Hematopoietic multipotent progenitor cell treated with erythropoietin and hydrocortisone succinate and interleukin-3 and kit ligand, for 4 days (in vitro differentiated cells): ENCODE measurements around the gene GPR25.

ENCODE experiments used
- DNase-seq: peaks from one replicate; pipeline ENCODE4 v3.0.0-alpha.2; 2015

The GPR25 gene, protein sequence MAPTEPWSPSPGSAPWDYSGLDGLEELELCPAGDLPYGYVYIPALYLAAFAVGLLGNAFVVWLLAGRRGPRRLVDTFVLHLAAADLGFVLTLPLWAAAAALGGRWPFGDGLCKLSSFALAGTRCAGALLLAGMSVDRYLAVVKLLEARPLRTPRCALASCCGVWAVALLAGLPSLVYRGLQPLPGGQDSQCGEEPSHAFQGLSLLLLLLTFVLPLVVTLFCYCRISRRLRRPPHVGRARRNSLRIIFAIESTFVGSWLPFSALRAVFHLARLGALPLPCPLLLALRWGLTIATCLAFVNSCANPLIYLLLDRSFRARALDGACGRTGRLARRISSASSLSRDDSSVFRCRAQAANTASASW

DNA sequence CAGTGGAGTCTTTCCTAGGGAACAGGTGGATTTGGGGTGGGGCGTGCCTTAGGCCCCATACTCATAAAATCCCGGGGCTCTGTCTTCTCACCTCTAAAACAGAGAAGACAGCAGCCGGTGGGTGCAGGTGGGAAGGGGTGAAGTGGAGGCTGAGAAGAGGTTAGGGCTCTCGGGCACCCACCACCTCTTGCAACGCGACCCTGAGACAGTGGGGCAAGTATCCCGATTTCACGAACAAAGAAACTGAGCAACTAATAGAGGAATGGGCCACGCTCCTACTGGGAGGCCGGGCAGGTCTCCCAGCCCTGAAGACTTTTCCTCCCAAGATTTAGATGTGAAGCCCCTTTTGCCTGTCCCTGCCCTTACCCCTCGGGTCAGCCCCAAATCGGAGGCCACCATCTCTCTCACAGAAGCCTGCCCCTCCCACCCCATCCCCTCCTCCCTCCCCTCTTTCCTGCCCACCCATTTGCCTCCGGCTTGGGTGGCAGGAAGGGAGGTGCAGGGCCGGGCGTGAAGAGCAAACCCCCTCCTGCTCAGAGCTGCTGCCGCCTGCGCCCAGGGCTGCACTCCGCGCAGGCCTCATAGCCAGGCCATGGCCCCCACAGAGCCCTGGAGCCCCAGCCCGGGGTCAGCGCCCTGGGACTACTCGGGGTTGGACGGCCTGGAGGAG is at the start of gene GPR25:
Gene GPR25, plus strand, starts transcription at position 536 of the 670 bp plus-strand sequence. Its CDS starts 57 bp downstream, at position 593.
- DNase-seq = no peak

DNA sequence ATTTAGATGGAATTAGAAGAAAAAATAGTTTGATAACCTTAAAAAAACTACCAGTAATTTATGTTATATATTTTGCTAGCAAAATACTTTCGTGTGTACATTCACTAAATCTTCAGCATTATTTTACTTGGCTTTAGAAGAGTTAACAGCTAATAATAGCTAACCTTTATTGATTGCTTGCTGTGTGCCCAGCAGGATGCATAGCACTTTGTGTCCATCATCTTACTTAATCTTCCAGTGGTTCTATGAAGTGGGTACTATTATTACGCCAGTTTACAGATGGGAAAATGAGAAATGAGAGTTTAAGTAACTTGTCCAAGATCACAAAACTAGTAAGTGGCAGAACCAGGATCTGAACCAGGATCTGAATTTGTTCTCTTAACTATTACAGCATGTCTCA is 41.7 kb upstream of the GPR25 start:
- DNase-seq = no peak

DNA sequence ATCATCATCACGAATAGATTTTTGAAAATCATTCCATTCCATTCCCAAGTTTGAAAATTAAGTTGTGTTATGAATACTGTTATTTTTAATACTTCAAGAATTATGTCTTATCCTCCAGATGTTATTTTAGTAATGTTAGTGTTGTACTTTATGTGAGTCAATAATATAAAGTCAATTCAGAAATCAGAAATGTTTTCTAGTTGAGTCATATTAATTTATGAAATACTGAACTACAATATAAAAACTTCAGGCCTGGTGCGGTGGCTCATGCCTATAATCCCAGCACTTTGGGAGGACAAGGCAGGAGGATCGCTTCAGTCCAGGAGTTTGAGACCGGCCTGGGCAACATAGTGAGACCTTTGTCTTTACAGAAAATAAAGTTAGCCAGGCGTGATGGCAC is 38.4 kb upstream of the GPR25 start:
- DNase-seq = no peak

DNA sequence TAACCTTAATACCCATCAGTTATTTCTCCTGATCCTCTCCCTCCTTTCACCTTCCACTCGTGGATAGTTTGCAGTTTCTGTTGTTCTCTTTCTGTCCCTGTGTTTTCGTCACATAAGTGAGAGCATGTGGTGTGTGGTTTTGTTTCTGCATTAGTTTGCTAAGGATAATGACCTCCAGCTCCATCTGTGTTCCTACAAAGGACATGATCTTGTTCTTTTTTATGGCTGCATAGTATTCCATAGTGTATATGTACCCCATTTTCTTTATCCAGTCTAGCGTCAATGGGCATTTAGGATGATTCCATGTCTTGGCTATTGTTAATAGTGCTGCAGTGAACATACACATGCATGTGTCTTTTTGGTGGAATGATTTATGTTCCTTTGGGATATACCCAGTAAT is 36.6 kb upstream of the GPR25 start:
- DNase-seq = no peak

DNA sequence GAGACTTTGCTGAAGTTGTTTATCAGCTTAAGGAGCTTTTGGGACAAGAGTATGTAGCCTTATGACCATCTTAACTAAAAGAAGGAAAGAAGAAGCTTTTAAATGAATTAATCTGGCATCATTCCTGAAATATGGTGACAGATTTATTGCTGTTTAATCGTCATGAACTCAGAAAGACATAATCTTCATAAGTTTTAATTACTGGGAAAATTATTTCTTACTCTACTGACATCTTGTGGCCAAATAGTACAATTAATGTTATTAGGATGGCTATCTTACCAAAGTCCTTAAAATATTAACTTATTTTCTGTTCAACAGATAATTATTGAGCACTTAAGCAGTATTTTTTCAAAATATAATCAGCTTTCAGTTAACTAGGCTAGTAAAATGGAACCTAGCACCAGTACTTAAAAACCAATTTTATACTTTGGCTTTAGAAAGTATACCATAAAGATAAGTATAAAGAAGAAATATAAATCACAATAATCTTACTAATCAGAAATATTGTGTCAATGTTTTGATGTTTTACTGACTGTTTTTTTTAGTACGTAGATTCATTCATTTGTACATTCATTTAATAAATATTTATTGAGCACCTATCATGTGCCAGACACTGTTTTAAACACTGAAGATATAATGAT is 34.7 kb upstream of the GPR25 start:
- DNase-seq = peak; percentile 60

DNA sequence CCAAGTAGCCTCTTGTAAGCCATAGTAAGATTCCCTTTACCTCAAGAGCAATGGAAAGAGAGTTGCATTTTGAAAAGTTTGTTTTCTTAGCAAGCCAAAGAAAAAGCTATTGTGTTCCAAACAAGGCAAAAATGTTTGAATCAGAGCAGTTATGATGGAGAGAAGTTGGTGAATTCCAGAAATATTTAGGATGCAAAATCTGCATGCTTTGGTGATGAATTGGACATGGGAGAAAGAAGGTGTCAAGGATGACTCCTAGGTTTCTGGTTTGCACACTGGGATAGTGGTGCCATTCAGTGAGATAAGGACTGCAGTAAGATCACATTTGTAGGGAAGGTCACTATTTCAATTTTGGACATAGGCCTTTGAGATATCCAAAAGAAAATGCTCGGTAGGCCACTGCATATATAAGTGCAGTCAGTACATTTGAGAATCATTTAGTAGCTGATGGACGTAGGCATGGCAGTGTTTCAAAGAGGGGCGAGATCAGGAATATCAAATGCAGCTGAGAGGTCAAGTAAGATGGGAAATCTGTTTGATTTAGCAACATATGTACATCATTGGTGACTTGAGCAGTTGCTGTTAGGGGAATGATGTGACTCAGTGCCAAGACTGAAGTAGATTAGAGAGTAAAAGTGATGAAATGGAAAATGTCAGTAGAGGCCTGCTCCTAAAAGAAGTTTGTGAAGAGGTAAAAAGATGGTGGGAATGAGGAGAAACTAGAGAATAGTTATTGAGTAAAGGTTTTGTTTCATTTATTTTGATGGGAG is 33.9 kb upstream of the GPR25 start:
- DNase-seq = no peak

DNA sequence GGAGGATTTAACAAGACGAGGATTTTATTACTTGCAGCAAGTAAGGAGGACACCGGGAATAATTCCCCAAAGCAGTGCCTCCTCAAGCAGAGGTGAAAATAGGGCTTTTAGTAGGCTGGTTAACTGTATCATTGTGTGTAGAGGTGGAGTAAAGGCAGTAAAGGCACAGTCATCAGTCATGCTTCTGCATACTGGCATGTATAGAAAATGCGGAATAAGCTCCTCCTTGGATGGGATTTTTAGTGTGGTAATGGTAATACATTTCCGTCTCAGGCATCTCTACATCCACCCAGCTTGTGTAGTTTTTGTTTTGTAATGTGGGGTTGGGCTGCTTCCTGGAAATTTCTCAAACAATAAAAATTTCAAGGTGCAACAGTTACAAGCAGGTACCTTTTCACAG is 27.4 kb upstream of the GPR25 start:
- no peak for DNase-seq

DNA sequence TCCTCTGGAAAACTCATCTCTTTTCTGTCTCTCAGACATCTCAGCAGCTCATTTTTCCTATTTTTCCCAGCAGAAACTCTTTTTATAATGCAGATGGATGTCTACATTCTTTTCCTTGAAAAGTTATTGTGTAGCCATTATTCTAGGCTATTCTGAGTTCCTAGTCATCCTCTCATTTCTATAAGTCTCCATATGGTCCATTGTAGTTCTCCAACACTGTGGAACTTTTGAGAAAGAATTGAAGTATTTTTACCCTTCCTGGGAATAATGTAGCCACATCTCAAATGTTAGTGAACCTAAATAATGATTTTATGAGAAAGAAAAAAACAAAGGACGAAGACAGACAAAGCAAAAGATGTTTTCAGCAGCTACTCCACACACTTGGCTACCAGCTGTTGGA is 26.4 kb upstream of the GPR25 start:
- no peak for DNase-seq

DNA sequence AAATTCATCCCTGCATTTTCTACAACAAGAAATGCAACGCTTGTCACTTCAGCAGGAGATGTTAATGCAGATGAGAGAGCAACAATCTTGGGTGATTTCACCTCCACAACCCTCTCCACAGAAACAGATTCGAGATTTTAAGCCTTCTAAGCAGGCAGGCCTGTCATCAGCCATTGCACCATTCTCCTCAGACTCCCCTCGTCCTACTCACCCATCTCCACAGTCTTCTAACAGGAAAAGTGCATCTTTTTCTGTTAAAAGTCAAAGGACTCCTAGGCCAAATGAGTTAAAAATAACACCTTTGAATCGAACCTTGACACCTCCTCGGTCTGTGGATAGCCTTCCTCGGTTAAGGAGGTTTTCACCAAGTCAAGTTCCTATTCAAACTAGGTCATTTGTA is 23.4 kb upstream of the GPR25 start:
- no peak for DNase-seq

DNA sequence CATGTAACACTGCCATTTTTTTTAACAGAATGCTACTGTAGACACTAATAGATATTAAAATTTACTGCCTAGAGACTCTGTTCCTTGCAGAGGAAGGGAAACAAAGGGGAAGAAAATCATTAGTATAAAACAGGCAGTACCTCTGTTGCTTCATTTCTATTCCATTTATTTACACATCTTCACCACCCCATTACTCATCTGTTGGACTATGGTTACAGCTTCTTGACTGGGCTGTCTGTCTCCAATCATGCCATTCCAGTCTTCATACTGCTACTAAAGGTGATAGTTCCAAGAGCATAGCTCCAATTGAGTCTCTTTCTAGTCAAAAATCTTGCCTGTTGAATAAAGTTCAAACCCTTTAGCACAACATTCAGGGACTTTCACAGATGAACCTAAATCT is 22.2 kb upstream of the GPR25 start:
- no peak for DNase-seq

DNA sequence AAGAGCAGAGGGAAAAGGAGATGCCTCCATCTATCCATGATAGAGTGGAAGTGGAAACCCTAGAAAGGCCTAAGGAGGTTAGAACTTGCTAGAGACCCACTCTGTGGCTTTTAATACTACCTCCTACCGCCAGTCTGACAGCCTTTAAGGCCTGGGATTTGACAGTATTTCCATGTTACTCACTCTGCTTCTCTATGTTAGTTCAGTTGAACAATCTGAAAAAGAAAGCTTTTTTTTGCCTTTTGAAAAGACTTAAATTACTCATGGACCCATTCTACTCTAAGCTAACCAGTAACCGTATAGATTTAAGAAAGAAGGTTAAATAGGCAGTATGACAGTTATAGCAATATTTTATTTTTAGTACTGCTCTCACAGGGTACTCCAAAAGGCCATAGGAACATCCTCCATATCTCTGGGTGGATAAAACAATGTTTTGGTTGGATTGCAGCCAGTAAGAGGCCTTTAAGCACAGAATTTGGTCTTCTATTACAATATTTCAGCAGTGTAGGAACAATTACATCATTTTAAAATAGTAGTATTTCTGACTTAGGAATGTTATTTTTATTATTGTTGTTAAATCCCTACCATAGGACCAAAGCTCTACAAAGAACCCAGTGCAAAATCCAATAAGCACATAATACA is 15.9 kb upstream of the GPR25 start:
- no peak for DNase-seq

DNA sequence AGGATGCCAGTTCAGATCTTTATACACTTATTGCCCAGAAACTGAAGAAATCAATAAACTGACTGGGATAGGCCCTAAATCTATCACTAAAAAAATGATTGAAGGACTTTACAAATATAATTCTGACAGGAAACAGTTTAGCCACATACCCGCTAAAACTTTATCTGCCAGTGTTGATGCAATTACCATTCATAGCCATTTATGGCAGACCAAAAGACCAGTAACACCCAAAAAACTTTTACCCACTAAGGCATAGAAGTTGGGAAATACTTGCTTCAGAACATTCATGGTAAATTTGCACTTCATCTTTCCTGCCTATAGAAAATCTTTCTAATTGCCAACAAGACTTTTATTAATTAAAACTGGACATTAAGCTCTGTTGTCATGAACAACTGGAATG is 15.0 kb upstream of the GPR25 start:
- peak; percentile 69 for DNase-seq

DNA sequence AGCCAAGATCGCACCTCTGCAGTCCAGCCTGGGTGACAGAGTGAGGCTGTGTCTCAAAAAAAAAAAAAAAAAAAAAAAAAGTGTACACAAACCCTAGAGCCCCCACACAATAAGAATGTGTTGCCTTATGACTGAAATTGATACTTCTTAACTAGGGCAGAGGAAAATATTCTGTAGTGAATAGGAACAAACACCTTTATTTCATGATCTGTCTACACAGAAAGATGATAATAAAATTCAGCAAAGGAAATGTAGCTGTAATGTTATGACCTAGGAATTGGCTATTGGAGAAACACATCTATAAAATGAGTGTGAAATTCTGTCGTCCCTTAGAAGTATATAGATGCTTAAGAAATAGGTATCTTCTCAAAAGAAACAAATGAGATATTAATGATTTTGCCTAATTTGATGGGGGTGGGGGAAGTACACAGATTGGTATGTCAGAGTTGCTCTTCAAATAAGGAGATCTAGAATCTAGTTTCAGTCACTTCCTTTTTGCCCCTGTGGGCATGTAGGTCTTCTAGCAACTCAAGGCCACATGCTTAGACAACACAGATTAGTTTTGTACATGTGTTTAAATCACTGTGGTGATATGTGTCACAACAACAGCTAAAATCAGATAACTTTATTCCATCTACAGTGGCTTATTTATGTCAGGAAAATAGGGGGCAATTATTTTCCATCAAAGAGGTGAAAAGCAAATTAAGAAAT is 10.7 kb upstream of the GPR25 start:
- DNase-seq = peak; percentile 62

DNA sequence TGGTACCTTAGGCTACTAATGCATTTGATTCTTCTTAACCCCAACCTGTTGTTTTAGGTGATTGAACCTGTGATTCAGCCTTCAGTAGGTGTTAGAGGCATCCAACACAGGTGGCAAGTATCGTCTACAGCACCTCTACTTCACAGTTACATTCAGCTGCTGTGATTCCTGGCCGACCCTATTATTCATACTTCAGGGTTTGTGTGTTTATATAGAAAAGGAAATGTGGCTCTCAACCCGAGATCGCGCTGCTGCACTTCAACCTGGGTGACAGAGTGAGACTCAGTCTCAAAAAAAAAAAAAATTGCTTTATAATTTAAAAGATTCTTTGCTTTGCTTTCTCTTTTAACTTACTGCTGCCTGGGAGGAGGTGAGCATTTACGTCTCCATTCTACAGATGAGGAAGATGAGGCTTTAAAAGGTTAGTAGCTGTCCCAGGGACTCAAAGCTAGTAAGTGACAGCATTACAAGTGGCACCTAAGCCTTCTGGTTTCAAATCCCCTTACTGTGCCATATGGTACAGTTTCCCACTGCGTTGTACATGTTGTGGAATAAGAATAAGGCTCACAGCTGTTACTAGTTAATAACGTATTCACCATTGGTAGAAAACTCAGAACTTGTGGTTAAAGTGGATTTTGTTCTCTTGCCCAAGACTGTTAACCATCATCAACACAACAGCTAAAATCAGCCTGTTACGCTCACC is 9.9 kb upstream of the GPR25 start:
- no peak for DNase-seq

DNA sequence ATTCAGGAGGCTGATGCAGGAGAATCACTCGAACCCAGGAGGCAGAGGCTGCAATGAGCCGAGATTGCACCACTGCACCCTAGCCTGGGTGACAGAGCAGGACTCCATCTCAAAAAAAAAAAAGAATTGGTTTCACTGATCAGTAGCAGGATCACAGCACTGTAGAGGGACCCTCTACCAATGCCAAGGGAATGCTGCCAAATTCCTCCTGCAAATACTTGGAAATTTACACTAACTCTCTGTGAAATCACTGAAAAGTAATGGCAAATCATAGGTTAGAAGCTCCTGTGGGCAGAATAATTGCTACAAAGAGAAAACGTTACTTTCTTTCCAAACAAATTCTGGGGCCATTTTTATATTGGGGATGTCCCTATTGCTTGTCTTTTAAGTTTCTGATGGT is 6.7 kb upstream of the GPR25 start:
- DNase-seq = no peak

DNA sequence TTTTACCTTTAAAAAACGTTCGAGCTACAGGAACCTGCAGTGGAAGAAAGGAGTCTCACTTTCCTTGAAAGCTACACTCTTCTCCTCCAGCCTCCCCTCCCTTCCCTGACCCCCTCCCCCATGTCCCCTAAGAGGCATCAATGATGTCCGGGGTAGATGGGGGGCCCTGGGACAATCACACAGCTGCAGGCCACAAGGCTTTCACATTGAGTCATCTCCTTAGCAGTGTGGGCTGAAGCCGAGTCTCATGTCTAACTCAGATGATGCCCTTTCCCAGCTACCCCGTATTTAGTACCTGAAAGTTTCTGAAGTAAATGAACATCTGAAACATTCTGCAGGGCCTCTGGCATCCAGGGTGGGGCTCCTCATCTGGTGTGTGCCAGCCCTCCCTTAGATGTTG is 6.3 kb upstream of the GPR25 start:
- no peak for DNase-seq

DNA sequence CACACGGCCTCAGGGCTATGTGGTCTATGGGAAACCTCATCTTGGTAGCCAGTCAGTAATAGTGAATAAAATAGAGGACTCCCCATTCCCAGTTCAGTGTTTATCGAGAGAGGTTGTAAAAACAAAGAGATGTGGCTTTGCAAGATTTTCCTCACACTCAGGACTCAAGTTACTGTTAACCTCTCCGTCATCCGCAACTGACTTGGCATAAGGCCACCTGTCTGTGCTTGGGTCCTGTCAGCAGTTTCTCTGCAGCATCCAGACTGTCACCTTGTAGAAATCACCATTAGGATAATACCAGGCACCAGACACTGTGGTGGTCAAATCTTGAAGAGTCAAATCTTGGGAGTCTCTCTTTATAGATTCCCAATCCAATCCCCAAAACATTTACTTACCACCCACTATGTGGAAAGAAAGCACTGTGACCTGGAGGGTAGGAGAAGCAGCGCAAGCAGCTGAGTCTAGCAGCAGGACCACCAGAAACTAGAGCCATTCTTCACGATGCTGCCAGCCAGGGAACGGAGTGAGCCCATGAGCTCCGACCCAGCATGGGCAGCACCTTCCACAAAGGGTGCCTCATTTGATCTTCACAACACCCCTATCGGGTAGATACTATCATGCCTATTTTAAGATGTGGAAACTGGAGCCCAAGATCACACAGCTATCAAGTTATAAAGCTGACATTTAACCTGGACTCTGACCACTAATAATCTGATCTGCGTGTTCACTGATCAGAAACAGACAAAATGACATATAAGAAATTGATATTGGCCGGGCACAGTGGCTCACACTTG is 5.6 kb upstream of the GPR25 start:
- DNase-seq = no peak

DNA sequence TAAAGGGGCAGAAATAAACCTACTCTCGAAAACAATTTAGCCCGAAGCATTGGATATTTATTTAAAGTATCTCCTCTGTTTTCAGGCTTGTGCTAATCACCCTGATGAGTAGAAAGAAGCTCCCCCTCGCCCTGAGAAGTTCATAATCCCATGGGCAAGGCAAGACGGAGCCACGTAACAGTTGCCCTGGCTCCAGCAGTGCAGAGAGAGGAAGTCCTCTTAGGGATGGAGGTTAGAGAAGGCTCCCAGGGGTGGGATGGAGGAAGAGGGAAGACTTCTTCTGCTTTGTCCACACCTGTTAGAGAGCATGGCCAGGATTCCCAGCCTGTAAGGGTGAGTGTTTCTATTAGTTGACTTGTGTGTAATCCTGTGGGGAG is 3.4 kb upstream of the GPR25 start:
- no peak for DNase-seq

DNA sequence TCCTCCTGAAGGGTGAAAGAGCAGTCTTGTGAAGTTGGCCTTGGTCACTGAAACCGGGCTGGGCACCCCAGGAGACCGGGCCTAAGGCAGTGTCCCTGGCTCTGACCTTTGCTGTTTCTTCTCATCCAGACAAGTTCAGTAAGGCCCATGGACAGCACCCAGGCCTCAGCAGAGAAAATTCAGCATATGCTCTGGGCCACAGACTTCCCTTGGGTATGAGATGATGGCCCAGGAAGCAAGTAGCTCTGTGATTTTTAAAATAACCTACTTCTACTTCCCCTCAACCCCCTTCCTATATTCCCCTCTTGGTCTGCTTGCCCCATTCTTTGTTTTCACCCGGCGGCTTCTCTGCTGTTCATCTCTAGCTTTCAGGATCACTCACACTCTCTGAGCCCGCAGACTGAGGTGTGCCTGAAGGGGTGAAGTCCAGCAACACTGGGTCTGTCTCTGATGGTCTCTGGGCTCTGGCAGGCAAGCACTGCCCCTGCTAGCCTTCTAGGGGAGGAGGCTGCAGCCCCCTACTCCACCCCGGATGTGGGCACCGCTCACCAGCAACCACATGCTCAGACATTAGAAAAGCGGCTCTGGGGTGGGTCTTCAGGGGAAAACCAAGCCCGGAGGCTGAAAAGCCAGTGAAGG is 2.9 kb upstream of the GPR25 start:
- DNase-seq = no peak

DNA sequence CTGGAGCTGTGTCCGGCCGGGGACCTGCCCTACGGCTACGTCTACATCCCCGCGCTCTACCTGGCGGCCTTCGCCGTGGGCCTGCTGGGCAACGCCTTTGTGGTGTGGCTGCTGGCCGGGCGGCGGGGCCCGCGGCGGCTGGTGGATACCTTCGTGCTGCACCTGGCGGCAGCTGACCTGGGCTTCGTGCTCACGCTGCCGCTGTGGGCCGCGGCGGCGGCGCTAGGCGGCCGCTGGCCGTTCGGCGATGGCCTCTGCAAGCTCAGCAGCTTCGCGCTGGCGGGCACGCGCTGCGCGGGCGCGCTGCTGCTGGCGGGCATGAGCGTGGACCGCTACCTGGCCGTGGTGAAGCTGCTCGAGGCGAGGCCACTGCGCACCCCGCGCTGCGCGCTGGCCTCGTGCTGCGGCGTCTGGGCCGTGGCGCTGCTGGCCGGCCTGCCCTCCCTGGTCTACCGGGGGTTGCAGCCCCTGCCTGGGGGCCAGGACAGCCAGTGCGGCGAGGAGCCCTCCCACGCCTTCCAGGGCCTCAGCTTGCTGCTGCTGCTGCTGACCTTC is 412 bp downstream of the GPR25 start:
- no peak for DNase-seq
